HG03103 (cell line): ENCODE measurements around the gene ABLIM1.

Experiments
- ATAC-seq: cut with Tn5 transposase; IDR thresholded peaks from one replicate; pipeline ENCODE4 v1.9.1; 2021; ENCODE audit warnings: low read depth; ENCODE audit not compliant: unreplicated experiment

ABLIM1 gene

DNA sequence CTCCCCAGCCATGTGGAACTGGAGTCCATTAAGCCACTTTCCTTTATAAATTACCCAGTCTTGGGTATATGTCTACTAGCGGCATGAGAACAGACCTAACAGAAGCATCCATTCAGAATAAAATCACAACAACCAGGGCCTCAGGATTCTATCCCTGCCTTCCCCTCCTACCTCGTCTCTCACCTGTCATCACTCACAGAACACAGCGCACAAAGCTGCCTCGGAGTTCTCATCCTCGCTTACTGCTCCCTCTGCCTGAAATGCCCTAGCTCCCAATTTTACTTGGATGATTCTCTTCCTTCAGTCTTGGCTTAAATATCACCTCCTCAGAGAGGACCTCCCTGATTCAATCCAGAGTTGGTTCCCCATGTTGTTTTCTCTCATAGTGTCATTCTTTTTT is 183.1 kb downstream of the ABLIM1 start:
- no peak for ATAC-seq

GRCh38 chr10:114473776-114474175 is 184.3 kb downstream of the ABLIM1 start:
- ATAC-seq: no peak

DNA sequence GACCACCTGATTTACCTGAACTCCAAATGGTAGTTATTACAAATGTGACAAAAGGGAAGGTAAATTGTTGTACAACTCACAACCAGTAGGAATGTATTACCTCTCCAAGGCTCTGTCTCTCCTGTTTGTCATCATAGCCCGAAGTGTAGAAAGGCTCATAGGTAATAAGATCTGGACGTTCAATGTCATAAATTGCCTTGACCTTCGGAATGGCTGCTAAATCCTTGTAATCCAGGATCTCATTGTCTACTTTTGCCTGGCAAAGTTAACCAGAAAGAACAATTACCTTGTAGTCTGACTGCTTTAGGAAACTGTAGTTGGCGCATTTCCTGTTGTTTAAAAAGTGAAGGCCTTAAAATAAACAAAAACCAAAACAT is 185.2 kb downstream of the ABLIM1 start:
- no peak for ATAC-seq

DNA sequence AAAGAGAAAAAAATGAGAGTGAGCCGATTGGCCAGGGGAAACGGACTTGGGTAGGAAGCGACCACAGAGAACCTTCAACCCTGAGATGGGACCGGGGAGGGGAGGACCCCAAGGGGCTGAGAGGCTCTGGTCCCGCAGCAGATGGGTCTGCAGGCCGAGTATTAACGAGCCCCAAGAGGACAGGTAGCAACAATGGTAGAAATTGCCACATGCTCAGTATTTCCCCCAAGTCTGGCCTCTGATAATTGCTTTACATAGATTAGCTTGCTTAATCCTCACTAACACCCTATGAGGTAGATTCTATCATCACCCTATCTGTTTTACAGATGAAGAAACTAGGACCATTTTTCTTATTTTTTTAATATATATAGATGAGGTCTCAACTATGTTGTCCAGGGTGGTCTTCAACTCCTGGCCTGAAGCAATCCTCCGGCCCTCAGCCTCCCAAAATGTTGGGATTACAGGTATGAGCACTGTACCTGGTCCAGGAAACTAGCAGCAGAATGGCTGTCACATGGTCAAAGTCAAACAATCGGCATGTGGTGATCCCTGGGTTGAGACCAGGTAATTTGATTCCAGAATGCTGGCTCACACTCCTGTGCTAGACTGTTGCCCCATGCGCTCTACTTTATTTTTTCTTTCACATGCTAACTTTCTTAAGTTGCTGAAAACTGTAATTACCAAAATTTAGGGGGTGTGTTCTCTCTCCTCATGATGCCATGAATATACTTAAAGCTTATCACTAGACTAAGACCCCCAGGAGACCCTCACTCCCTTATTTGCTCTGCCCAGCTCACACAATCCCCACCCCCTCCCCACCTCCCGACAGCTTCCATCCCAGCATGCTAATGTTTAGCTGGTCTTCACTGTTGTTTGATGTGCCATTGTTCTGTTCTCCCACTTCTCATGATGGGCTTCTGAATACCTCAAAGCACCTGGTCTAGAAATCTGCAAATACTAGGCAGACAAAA is 185.9 kb downstream of the ABLIM1 start:
- ATAC-seq: no peak

DNA sequence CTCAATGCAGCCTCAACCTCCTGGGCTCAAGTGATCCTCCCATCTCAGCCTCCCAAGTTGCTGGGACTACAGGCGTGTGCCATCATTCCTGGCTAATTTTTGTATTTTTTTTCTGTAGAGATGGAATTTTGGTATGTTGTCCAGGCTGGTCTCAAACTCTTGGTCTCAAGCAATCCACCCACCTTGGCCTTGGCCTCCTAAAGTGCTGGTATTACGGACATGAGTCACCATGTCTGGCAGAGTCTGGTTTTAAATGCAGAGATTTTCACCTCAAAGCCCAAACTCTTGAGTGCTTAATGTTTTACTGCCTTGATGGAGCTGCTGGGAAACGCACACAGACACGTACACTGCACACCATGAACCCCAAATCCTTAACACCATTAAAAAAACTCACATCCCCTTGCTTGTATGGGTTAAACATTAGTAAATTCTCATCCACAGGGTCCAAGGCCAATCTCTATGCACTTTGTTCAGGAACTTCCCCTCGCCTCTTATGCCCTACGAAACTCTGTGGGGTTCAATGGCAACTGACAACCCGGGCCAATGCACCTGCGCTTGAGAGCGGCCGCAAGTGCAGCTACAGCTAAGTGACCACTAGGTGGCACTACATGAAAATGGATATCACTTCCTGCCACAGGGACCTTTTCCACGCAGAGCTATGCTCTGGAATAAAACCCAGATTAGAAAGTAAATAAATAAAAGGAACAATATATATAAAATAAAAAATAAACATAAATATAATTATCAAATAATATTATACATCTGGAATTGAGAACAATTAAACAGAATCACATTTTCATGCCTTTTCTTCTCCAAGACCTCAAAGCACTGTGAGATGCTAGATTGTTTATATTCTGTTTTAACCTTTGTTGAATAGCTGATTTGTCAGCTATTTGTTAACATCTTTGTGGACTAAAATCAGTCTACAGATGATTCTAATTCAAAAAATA is 186.8 kb downstream of the ABLIM1 start:
- peak; percentile 87 for ATAC-seq

DNA sequence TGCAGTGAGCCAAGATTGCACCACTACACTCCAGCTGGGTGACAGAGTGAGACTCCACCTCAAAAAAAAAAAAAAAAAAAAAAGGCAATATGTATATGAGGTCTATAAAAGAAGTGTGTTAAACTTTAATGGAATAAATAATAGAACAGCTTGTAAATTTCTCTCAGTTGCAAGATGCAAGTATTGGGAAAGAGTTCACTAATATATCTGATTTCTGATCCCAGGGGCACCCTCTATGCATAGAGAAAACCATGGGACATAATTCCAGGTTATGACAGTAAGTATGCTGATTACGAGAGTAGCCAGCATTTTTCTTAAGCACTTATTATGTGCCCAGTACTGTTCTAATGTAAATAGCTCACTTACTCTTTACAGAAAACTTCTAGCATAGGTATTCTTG is 187.7 kb downstream of the ABLIM1 start:
- no peak for ATAC-seq

GRCh38 chr10:114458955-114459354 is 199.1 kb downstream of the ABLIM1 start:
- ATAC-seq: no peak

DNA sequence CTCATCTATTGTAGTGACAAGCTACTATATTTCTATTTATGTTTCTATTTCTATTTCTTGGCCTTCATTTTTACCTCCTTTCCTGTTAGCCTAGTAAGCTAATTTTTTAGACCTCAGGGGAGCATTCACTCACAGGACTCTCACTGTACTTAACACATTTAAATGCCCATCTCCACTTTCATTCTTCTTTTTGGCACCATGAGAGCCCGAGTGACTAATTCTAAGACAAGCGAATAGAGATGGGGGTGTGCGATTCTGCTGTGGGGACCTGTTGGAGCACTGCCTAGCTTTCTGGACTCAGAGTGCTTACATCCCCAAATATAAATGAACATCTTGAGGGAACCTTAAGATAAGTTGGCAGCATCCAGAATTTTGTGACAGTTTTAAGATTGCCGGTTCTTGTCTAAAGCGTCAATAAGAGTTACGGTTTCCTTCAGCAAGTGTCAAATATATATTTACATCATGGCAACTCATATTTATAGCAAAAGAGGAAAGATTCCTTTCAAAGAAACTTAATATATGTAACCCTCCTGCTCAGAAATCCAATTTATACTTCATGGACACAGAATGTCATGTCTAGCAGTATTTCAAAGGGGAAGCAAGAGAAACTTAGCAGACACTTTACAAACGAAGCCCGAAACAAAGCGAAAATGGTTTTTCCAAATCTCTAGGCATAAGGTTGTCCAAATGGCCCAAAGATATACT is 199.7 kb downstream of the ABLIM1 start:
- no peak for ATAC-seq

- no peak for ATAC-seq
Observed at GRCh38 chr10:114453576-114453975, 204.5 kb downstream of the ABLIM1 start.

DNA sequence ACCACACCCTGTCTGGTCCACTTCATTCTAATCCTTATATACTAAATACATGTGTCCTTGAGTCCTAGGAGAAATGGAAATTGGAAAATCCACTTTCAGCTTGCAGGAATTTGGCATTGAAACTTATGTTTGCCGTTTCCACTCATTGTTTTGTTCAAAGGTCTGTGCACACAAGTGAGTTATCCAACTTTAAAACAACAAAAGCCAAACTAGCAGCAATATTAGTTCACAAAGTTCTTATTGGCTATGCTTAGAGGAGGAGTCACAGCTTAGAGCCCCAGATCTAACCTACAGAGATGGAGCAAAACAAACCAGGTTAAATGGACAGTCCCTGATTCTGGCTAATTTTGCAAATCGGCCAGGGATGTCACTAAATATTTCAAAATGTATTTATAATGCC is 209.2 kb downstream of the ABLIM1 start:
- ATAC-seq: no peak

- no peak for ATAC-seq
Observed at GRCh38 chr10:114445332-114445731, 212.7 kb downstream of the ABLIM1 start.

DNA sequence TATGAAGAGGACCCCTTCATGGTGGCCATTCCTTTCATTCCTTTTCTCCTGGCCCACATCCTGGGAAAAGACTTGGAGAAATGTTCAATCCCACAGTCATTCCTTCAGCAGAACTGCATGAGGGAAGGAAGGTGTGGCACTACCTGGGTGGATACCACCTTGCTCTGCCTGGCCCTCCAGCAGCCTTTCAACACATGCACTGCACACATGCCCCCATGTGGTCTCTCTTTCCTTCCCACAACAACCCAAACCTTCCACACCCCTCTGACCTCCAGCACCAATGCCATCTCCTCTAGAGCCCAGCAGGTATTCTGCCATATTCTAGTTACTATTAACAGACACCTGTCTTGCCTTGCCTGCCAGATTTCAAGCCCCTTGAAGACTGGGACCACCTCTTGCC is 213.3 kb downstream of the ABLIM1 start:
- ATAC-seq: no peak

DNA sequence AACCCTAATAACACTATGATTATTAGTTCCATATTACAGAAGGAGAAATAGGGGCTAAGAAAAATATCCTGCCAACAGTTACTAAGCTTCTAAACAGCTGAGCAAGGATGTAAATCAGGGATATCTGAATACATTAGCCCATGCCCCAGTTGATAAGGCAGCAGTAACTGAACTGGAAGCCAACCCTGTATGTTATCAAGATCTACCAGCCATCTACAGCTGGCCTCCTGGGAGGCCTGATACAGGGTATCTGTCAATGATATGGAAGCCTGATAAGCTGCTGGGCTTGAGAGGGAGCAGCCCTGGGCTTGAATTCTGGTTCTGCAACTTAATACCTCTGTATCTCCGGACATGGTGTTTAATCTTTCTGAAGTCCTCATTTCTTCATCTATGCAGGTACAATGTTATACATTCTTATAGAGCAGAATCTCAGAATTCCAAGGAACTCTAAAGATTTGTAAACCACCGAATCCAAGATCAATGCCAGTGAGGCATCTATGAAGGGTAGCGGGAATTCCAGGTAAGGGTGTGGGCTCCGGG is 215.9 kb downstream of the ABLIM1 start:
- no peak for ATAC-seq

DNA sequence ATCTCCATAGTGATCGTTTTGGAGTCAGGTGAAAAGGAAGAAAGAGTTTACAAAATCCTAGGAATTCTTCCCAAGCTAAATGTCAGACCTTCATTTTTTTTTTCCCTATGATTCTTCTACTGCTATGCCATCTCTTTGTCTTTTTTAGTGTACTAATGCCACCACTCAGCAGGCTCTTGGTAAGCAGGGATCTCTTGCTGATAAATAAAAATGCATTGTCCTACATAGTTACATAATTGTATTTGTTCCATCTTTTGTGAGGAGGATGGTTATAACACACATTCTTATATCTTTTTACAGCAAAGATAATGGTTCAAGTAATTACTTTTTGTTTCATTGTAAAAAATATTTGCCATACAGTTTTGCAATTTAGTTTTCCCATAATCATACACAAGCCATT is 217.0 kb downstream of the ABLIM1 start:
- no peak for ATAC-seq

DNA sequence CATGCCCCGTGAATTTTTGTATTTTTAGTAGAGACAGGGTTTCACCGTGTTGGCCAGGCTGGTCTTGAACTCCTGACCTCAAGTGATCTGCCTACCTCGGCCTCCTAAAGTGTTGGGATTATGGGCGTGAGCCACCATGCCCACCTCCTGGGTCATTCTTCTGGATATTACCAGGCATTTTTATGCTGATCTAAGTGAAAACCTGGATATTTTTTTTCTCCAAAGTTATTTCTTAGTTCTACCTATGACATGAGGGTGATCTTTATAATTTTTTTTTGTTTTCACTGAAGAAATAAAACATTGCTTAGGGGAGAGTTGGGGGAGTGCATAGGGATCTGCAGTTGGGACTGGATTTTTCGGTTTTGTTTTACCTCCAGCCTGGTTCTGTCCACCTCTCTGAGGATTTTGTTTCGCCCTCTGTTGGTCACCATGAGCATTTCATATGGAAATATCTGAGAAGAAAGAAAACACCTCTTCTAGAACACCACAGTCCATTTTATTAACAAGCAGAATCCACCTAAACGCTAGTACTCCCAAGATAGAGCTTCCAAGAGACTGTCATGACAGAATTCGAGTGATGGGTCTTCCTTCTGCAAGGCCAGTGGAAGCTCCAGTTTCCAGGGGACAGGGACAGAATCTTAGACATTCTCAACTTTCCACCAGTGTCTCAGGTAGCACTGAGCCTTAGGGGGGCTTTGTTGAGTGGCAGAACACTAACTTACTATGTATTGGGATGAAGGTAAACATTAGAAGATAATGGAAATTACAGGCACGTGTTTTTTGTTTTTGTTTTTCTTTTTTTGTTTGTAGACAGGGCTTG is 220.4 kb downstream of the ABLIM1 start:
- no peak for ATAC-seq

GRCh38 chr10:114436941-114437340 is 221.1 kb downstream of the ABLIM1 start:
- ATAC-seq: no peak

GRCh38 chr10:114432566-114433093 is 225.4 kb downstream of the ABLIM1 start:
- no peak for ATAC-seq

- ATAC-seq: no peak
Observed at GRCh38 chr10:114431414-114432135, 226.5 kb downstream of the ABLIM1 start.
